ENCODE results near the gene MRGPRF.

Gene MRGPRF

GRCh38 chr11:68994894-68995285 lies 18.2 kb downstream of the MRGPRF start:
- no peak for DNase-seq
- TF ChIP-seq CTCF (IDR thresholded peaks at IDR 0.05; ENCODE audit: low read depth, low read length): no peak

GRCh38 chr11:68994161-68994893 lies 18.7 kb downstream of the MRGPRF start:
- Histone ChIP-seq H3K27me3 (no peaks in the 10 kb centered on the region), H3K36me3 (no peaks in the 10 kb centered on the region), H3K9me3 (no peaks in the 10 kb centered on the region), H3K4me1 (peaks cover 15% of the 10 kb centered on the region), H3K4me3 (ENCODE audit: low read depth, low read length) (no peak overlapping the region)
- no peak for DNase-seq
- TF ChIP-seq CTCF (IDR thresholded peaks at IDR 0.05; ENCODE audit: low read depth, low read length): no peak

More at GRCh38 chr11:68994894-68995285, 18.2 kb downstream of the MRGPRF start:
- Histone ChIP-seq H3K4me1 (peaks cover 15% of the 10 kb centered on the region), H3K27me3 (no peaks in the 10 kb centered on the region), H3K9me3 (no peaks in the 10 kb centered on the region), H3K4me3 (ENCODE audit: low read depth, low read length) (no peak overlapping the region), H3K36me3 (no peaks in the 10 kb centered on the region)

GRCh38 chr11:68993546-68993945 lies 19.5 kb downstream of the MRGPRF start:
- H3K9me3 ChIP-seq: no peaks in the 10 kb centered on the region
- H3K27me3 ChIP-seq: no peaks in the 10 kb centered on the region
- DNase-seq: no peak
- H3K4me1 ChIP-seq: peaks cover 7% of the 10 kb centered on the region
- no peak for TF ChIP-seq CTCF (IDR thresholded peaks at IDR 0.05; ENCODE audit: low read depth, low read length)
- no peaks in the 10 kb centered on the region for H3K36me3 ChIP-seq
- H3K4me3 ChIP-seq (ENCODE audit: low read depth, low read length): no peak overlapping the region

- Histone ChIP-seq H3K27me3 (no peaks in the 10 kb centered on the region), H3K36me3 (no peaks in the 10 kb centered on the region), H3K4me1 (peaks cover 1% of the 10 kb centered on the region), H3K4me3 (ENCODE audit: low read depth, low read length) (no peak overlapping the region), H3K9me3 (no peaks in the 10 kb centered on the region)
- no peak for DNase-seq
- TF ChIP-seq CTCF (IDR thresholded peaks at IDR 0.05; ENCODE audit: low read depth, low read length): no peak
These were observed 20.2 kb downstream of the MRGPRF start for GRCh38 chr11:68992743-68993255.

- Histone ChIP-seq H3K4me3 (ENCODE audit: low read depth, low read length) (no peak overlapping the region), H3K36me3 (no peaks in the 10 kb centered on the region), H3K27me3 (no peaks in the 10 kb centered on the region), H3K9me3 (no peaks in the 10 kb centered on the region), H3K4me1 (no peaks in the 10 kb centered on the region)
- TF ChIP-seq CTCF (IDR thresholded peaks at IDR 0.05; ENCODE audit: low read depth, low read length): no peak
- no peak for DNase-seq
These were observed 21.9 kb downstream of the MRGPRF start for GRCh38 chr11:68990995-68991780.
